ENCODE measurements around the gene KMT2E. TPM values are rescaled to one million over a fixed set of nuclear protein-coding genes. Genes with fewer than 3 reads are reported as not detected.
A peak's percentile ranks its signal among the peaks of the same experiment; 100 is the strongest.

Gene KMT2E
- total RNA-seq, 1 experiment from 2014 or later, result 52.3 TPM

DNA sequence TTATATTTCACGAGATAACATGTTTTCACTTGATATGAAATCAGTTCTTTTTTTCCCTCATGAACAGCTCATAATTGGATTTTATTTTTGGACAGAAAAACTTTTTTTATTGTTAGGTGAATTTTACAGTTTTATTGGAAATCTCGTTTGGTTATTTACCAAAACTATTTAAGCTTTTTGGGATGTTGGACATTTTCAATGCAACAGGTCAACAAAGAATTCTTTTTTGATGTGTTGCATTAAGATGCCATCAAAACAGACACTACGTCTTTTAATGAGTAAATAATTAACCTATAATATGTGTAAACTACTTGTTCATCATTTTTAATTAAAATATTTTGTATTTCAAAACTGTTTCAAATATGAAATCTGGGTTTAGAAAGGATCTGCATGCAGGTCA lies 5.3 kb downstream of the KMT2E start:
- H3K27me3 Mint-ChIP-seq (ENCODE audit: low read depth), result no peaks in the 10 kb centered on the region
- POLR2A ChIA-PET, result no interaction called here
- H3K4me1 Mint-ChIP-seq, result peaks cover 62% of the 10 kb centered on the region
- H3K36me3 Mint-ChIP-seq, result peaks cover 11% of the 10 kb centered on the region
- H3K9me3 Mint-ChIP-seq, result no peaks in the 10 kb centered on the region
- CTCF ChIA-PET, result no interaction called here
- DNase-seq (ENCODE audit: low spot score) (no peak), ATAC-seq (no peak)
- TF ChIP-seq GRHL2 (CRISPR knock-in tag; IDR thresholded peaks at IDR 0.05; ENCODE audit: insufficient replicate concordance, severe bottlenecking) (no peak), ZNF671 (CRISPR knock-in tag; IDR thresholded peaks at IDR 0.05) (no peak), EMX1 (CRISPR knock-in tag; IDR thresholded peaks at IDR 0.05) (no peak), CREB1 (CRISPR knock-in tag; IDR thresholded peaks at IDR 0.05) (no peak), SOX15 (CRISPR knock-in tag; IDR thresholded peaks at IDR 0.05) (no peak), TP53 (CRISPR knock-in tag; IDR thresholded peaks at IDR 0.05) (no peak), ESRRA (CRISPR knock-in tag; IDR thresholded peaks at IDR 0.05; ENCODE audit: borderline replicate concordance) (no peak), NR1H2 (CRISPR knock-in tag; IDR thresholded peaks at IDR 0.05) (no peak), MYBL2 (CRISPR knock-in tag; IDR thresholded peaks at IDR 0.05) (no peak)
- TF ChIP-seq, protein P1, sequence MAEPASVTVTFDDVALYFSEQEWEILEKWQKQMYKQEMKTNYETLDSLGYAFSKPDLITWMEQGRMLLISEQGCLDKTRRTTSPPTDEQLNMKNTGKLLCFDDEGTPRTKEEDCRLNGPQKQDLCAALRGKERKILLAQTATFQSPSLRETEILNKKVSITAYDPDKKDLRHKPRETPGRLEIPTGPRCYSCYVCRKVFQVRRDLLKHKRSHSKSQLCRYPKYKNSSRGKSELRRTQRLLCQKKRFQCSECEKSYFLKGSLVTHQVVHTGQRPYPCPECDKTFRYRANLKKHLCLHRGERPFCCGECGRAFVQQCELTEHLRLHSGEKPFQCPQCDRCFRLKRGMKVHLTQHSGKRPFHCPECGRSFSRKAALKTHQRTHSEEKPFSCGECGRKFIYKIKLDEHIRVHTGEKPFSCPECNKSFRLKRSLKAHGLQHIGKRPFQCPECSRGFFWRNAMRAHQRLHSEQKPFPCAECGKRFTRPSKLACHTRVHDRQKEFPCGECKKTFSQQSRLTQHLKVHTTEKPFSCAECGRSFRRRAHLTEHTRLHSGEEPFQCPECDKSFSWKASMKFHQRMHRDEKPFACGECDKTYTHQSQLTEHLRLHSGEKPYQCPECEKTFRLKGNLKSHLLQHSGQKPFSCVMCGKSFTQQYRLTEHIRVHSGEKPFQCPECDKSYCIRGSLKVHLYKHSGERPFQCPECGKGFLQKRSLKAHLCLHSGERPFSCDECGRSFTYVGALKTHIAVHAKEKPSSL (CRISPR knock-in tag; conservative IDR thresholded peaks at IDR 0.05), result no peak
- TF ChIP-seq, protein P2, sequence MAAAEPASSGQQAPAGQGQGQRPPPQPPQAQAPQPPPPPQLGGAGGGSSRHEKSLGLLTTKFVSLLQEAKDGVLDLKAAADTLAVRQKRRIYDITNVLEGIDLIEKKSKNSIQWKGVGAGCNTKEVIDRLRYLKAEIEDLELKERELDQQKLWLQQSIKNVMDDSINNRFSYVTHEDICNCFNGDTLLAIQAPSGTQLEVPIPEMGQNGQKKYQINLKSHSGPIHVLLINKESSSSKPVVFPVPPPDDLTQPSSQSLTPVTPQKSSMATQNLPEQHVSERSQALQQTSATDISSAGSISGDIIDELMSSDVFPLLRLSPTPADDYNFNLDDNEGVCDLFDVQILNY (CRISPR knock-in tag; IDR thresholded peaks at IDR 0.05), result no peak
- TF ChIP-seq, protein P3, sequence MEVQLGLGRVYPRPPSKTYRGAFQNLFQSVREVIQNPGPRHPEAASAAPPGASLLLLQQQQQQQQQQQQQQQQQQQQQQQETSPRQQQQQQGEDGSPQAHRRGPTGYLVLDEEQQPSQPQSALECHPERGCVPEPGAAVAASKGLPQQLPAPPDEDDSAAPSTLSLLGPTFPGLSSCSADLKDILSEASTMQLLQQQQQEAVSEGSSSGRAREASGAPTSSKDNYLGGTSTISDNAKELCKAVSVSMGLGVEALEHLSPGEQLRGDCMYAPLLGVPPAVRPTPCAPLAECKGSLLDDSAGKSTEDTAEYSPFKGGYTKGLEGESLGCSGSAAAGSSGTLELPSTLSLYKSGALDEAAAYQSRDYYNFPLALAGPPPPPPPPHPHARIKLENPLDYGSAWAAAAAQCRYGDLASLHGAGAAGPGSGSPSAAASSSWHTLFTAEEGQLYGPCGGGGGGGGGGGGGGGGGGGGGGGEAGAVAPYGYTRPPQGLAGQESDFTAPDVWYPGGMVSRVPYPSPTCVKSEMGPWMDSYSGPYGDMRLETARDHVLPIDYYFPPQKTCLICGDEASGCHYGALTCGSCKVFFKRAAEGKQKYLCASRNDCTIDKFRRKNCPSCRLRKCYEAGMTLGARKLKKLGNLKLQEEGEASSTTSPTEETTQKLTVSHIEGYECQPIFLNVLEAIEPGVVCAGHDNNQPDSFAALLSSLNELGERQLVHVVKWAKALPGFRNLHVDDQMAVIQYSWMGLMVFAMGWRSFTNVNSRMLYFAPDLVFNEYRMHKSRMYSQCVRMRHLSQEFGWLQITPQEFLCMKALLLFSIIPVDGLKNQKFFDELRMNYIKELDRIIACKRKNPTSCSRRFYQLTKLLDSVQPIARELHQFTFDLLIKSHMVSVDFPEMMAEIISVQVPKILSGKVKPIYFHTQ (CRISPR knock-in tag; IDR thresholded peaks at IDR 0.05), result no peak
- TF ChIP-seq, protein P4, sequence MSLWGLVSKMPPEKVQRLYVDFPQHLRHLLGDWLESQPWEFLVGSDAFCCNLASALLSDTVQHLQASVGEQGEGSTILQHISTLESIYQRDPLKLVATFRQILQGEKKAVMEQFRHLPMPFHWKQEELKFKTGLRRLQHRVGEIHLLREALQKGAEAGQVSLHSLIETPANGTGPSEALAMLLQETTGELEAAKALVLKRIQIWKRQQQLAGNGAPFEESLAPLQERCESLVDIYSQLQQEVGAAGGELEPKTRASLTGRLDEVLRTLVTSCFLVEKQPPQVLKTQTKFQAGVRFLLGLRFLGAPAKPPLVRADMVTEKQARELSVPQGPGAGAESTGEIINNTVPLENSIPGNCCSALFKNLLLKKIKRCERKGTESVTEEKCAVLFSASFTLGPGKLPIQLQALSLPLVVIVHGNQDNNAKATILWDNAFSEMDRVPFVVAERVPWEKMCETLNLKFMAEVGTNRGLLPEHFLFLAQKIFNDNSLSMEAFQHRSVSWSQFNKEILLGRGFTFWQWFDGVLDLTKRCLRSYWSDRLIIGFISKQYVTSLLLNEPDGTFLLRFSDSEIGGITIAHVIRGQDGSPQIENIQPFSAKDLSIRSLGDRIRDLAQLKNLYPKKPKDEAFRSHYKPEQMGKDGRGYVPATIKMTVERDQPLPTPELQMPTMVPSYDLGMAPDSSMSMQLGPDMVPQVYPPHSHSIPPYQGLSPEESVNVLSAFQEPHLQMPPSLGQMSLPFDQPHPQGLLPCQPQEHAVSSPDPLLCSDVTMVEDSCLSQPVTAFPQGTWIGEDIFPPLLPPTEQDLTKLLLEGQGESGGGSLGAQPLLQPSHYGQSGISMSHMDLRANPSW (CRISPR knock-in tag; conservative IDR thresholded peaks at IDR 0.05; ENCODE audit: low read depth), result no peak
- TF ChIP-seq, protein P5, sequence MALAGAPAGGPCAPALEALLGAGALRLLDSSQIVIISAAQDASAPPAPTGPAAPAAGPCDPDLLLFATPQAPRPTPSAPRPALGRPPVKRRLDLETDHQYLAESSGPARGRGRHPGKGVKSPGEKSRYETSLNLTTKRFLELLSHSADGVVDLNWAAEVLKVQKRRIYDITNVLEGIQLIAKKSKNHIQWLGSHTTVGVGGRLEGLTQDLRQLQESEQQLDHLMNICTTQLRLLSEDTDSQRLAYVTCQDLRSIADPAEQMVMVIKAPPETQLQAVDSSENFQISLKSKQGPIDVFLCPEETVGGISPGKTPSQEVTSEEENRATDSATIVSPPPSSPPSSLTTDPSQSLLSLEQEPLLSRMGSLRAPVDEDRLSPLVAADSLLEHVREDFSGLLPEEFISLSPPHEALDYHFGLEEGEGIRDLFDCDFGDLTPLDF (CRISPR knock-in tag; IDR thresholded peaks at IDR 0.05), result no peak
- H3K4me3 Mint-ChIP-seq, result no peak overlapping the region
- no peak overlapping the region for H3K27ac Mint-ChIP-seq

DNA sequence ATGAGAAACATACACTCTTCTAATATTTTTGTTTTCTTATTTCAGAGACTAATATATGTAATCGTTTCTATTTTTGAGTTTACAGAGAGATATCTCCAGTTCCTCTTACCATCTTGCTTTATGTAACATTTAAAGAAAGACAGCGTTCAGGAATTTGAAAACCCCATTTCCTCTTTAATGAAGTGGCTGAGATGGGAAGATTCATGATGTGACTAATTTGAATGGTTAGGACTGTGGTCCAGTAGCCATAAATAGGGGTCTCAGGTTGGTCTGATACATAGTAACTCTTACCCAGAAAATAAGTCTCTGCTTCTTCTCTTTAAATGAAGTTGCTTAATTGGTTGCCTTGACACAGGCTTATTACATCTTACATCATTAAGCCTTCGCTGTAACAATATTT lies 6.9 kb downstream of the KMT2E start:
- Mint-ChIP-seq H3K27ac (peak overlapping the region; percentile 76), H3K4me1 (peaks cover 78% of the 10 kb centered on the region), H3K27me3 (ENCODE audit: low read depth) (no peaks in the 10 kb centered on the region), H3K9me3 (no peaks in the 10 kb centered on the region), H3K36me3 (no peaks in the 10 kb centered on the region), H3K4me3 (no peak overlapping the region)
- CTCF ChIA-PET, result no interaction called here
- ATAC-seq (no peak), DNase-seq (ENCODE audit: low spot score) (no peak)
- POLR2A ChIA-PET, result no interaction called here
- TF ChIP-seq ZNF423 (CRISPR knock-in tag; IDR thresholded peaks at IDR 0.05), result no peak
- TF ChIP-seq, protein P6, sequence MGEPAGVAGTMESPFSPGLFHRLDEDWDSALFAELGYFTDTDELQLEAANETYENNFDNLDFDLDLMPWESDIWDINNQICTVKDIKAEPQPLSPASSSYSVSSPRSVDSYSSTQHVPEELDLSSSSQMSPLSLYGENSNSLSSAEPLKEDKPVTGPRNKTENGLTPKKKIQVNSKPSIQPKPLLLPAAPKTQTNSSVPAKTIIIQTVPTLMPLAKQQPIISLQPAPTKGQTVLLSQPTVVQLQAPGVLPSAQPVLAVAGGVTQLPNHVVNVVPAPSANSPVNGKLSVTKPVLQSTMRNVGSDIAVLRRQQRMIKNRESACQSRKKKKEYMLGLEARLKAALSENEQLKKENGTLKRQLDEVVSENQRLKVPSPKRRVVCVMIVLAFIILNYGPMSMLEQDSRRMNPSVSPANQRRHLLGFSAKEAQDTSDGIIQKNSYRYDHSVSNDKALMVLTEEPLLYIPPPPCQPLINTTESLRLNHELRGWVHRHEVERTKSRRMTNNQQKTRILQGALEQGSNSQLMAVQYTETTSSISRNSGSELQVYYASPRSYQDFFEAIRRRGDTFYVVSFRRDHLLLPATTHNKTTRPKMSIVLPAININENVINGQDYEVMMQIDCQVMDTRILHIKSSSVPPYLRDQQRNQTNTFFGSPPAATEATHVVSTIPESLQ (CRISPR knock-in tag; IDR thresholded peaks at IDR 0.05), result no peak
- TF ChIP-seq, protein P7, sequence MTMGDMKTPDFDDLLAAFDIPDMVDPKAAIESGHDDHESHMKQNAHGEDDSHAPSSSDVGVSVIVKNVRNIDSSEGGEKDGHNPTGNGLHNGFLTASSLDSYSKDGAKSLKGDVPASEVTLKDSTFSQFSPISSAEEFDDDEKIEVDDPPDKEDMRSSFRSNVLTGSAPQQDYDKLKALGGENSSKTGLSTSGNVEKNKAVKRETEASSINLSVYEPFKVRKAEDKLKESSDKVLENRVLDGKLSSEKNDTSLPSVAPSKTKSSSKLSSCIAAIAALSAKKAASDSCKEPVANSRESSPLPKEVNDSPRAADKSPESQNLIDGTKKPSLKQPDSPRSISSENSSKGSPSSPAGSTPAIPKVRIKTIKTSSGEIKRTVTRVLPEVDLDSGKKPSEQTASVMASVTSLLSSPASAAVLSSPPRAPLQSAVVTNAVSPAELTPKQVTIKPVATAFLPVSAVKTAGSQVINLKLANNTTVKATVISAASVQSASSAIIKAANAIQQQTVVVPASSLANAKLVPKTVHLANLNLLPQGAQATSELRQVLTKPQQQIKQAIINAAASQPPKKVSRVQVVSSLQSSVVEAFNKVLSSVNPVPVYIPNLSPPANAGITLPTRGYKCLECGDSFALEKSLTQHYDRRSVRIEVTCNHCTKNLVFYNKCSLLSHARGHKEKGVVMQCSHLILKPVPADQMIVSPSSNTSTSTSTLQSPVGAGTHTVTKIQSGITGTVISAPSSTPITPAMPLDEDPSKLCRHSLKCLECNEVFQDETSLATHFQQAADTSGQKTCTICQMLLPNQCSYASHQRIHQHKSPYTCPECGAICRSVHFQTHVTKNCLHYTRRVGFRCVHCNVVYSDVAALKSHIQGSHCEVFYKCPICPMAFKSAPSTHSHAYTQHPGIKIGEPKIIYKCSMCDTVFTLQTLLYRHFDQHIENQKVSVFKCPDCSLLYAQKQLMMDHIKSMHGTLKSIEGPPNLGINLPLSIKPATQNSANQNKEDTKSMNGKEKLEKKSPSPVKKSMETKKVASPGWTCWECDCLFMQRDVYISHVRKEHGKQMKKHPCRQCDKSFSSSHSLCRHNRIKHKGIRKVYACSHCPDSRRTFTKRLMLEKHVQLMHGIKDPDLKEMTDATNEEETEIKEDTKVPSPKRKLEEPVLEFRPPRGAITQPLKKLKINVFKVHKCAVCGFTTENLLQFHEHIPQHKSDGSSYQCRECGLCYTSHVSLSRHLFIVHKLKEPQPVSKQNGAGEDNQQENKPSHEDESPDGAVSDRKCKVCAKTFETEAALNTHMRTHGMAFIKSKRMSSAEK (CRISPR knock-in tag; IDR thresholded peaks at IDR 0.05; ENCODE audit: borderline replicate concordance), result no peak
- no peak for TF ChIP-seq MYBL2 (CRISPR knock-in tag; IDR thresholded peaks at IDR 0.05)
- TF ChIP-seq ZNF121 (CRISPR knock-in tag; IDR thresholded peaks at IDR 0.05), result no peak
